CD1c-positive myeloid dendritic cell (primary cell): ENCODE measurements around the gene RNF111.

ENCODE experiments used
- DNase-seq: peaks from one replicate; pipeline ENCODE4 v3.0.0-alpha.2; 2016; ENCODE audit errors: extremely low spot score

The RNF111 gene

DNA sequence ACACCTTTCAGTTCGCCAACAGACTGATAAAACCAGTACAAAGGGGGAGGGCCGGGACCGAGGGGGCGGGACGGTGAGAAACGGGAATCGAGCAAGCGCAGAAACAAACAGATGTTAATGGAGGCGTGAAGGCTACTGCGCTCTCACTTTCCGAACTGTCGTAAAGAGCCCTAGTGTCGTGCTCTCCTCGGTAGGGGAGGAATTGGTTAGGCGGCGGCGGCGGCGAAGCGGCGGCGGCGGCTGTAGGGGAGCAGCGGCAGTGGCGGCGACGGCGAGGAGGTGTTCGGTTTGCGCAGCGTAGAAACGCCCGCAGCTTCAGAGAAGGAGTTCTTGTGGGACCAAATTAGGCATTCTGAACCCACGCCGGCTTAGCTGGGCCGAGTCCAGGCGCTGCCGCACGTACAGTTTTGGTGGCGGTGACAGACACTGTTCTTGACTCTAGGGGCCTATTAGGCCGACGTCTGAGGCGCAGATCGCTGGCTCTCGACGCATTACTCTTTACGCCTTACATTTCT is at the start of gene RNF111:
Gene RNF111, plus strand, starts transcription at position 173 of the 515 bp plus-strand sequence. CDS start 43,160 bp downstream, outside the sequence.
- DNase-seq, result peak; percentile 96

DNA sequence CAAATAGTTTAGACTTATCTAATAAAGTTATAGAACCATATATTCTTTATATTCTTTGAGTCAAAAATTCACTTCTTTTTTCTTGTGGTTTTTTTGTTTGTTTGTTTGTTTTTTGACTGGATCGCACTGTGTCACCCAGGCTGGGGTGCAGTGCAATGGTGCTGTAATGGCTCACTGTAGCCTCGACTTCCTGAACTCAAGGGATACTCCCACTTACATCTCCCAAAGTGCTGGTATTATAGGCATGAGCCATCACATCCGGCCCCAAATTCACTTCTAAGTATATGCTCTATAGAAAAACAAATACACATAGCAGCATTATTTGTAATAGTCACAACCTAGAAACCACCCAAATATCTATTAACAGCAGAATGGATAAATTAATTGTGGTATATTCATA is 40.3 kb upstream of the RNF111 start:
- no peak for DNase-seq

DNA sequence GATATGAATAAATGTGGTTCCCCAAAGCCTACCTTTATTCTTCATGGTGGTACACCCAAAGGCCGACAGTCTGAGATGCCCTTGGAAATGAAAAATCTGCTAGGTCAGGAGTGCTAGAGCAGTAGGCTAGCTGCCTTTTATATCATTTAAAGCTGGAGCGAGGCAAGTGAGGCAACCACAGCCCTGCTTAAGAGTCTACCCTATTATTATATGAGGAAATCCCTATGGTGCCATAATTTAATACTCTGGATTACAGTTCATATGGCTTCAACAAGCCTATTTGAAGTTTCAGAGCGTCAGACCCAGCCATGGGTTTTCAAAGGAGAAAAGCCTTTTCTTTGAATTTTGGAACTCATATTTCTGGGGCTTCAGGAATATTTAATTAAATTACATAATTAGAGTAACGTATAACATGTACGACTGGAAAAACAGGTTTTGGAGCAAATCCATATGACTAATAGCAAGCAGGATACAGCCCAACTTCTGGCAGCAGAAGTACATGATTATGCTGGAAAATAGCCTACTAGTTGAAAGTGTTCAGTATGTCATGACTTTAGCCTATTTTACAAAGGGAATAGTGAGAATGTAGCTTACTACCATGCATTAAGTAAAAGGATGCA is 36.0 kb upstream of the RNF111 start:
- DNase-seq, result no peak

DNA sequence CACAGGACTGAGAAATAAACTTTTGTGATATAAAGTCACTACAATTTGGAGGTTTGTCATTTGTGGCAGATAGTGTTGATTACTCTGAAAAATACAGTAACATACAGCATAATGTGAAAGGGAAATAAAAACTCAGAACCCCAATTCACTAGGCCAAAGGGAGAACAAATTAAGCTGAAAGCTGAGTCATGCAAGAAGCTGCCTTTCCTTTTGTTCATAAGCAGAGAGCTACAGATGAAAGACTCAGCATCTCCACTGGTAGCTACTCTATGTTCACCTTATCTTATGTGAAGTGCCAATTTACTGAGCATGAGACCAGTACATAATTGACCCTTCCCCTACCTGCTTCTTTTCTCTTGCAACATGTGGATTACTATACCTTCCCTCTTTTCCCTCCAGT is 34.7 kb upstream of the RNF111 start:
- DNase-seq, result no peak

GRCh38 chr15:58957101-58957973 is 30.1 kb upstream of the RNF111 start:
- DNase-seq, result peak; percentile 74

DNA sequence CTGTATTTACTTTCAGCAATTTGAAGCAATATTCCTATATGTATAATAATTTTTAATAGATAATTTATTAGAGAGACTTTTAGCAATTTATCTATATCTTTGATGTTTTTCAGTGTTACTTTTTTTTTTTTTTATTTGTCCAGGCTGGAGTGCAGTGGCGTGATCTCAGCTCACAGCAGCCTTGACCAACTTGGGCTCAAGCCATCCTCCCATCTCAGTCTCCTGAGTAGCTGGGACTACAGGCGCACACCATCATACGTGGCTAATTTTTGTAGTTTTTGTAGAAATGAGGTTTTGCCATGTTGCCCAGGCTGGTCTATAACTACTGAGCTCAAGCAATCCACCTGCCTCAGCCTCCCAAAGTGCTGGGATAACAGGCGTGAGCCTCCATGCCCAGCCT is 28.7 kb upstream of the RNF111 start:
- no peak for DNase-seq

DNA sequence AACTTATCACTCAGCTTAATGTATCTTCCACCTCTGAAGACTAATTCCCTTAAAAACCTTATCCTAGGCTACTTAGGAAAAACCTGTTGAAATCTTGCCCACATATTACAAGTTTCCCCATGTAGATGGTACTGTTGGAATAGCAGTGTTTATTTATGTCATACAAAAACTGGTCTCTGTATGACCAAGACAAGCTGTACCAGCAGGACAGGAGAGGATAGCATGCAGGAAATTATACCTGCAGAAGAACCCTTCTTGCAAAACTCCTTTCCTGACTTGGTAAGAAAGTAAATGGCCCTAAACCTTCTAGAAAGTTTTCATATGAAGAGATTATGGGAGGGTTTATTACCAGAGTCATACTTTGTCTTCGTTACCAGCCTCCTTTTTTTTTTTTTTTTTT is 25.3 kb upstream of the RNF111 start:
- DNase-seq, result no peak

DNA sequence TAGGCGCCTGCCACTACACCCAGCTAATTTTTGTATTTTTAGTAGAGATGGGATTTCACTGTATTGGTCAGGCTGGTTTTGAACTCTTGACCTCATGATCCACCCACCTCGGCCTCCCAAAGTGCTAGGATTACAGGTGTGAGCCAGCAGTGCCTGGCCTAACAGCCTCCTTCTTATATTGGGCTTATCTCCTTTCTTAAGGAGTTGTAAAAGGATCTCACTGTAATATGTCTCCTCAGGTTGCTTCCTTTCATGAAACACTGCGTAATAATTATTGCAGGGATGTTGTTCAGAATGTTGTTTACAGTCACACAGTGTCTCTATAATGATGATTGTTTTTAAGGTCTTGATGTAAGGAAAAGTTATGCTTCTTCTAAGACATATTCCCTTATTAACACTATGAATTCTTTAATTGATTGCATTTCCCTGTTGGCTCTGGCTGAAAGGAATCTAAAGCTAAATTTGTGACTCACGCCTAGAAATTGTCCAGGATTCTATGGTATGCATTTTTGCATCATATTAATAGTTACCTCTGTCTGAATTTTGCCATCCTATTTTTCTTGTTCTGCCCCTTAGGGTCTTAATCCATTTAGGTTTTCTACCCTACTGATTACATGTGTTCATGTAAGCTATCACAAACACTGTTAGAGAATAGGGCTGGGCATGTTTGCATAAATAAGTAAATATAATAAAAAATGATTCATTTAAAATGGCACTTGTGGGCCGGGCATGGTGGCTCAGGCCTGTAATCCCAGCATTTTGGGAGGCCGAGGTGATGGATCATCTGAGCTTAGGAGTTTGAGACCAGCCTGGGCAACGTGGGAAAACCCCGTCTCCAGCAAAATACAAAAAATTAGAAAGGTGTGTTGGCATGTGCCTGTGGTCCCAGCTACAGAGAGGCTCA is 24.5 kb upstream of the RNF111 start:
- no peak for DNase-seq

DNA sequence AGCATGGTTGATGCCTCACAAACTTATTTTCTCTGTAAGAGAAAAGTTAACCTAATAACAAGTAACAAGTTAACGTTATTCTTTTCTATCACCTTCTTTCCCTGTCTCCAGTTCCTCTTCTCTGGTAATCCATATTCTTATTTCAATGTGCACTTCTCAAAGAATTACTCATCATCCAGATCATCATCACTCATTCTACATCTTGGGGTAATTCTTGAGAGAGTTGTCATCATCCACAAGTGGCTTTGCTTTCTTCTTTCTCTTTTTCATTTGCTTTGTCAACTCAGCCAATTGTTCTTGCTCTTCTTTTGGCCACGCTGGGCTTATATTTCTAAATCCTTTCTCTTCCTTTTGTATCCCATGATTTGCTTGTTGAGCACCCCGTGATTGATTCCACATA is 20.8 kb upstream of the RNF111 start:
- no peak for DNase-seq

GRCh38 chr15:58967479-58967878 is 20.0 kb upstream of the RNF111 start:
- DNase-seq, result no peak

DNA sequence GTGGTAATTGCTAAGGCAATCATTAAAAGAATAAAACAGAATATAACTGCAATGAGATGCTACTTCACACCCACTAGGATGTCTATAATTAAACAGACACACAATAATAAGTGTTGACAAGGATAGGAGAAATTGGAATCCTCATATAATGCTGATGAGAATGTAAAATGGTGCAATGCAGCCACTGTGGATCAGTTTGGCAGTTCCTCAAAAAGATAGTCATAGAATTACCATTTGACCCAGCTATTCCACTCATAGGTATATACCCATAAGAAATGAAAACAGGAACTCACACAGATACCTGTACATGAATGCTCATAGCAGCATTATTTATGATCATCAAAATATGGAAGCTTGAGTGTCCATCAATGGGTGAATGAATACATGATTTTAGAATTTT is 9.6 kb upstream of the RNF111 start:
- peak; percentile 39 for DNase-seq

- DNase-seq, result peak; percentile 67
These were observed 7.0 kb upstream of the RNF111 start for GRCh38 chr15:58980351-58980939.

GRCh38 chr15:58981808-58982475 is 5.5 kb upstream of the RNF111 start:
- no peak for DNase-seq

DNA sequence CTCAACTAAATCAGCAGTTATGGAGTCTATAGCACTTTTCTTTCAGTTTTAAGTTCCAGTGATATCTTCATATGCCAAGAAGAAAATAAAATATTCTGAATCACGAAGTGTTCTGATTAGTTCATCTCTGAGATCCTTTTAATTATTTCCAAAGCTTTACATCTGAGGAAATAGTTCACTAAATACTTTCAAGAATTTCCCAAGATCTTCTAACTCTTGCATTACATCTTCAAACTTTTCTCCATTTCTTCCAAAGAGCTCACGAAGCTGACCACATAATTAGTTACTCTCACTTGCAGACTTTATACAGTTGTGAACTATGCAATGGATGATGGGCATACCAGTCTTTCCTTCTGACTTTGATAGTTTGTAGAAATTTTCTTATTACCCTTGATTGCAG is 4.2 kb upstream of the RNF111 start:
- no peak for DNase-seq

DNA sequence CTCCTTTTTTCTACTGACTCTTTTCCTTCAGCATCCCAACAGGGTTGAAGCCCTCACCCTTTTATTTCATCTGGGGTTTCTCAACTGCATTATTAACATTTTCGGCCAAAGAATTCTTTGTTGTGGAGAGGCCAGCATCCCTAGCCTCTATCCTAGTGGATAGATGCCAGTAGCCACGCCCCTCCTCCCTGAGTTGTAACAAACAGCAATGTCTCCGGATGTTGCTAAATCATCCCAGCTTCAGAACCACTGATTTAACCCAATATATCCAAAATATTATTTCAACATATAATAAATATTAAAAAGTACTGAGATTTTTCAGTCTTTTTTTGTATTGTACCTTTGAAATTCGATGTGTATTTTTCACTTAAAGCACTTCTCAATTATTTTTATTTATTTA is 2.0 kb upstream of the RNF111 start:
- no peak for DNase-seq

DNA sequence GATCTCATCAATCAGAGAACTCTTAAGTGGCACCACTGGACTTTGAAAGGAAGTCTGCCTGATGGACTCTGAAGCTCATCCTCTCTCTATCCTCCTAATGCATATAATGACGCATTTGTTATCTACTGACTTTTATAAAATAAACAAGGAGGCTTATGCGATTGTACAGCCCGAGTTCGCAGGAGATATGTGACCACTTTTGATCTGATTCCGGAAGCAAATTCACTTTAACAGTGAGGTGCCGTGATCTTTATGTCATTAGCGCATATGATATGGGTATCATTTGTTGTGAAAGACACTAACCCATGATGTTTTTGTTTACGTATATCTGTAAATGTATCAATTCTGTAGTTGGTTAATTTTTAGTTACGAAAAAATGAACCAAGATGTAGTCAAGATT is 427 bp upstream of the RNF111 start:
- DNase-seq, result no peak

GRCh38 chr15:58988006-58988785 is 733 bp downstream of the RNF111 start:
- peak; percentile 83 for DNase-seq

DNA sequence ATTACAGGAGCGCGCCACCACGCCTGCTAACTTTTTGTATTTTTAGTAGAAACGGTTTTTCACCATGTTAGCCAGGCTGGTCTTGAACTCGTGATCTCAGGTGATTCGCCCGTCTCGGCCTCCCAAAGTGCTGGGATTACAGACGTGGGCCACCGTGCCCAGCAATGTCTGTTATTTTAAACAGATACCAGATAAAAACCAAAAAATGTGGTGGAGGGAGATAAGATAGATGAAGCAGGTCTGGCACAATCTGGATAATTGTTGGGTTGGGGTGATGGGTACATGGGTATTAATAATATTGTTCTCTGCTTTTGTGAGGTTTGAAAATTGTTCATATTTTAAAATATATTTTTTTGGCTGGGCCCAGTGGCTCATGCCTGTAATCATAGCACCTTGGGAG is 4.7 kb downstream of the RNF111 start:
- DNase-seq, result no peak

DNA sequence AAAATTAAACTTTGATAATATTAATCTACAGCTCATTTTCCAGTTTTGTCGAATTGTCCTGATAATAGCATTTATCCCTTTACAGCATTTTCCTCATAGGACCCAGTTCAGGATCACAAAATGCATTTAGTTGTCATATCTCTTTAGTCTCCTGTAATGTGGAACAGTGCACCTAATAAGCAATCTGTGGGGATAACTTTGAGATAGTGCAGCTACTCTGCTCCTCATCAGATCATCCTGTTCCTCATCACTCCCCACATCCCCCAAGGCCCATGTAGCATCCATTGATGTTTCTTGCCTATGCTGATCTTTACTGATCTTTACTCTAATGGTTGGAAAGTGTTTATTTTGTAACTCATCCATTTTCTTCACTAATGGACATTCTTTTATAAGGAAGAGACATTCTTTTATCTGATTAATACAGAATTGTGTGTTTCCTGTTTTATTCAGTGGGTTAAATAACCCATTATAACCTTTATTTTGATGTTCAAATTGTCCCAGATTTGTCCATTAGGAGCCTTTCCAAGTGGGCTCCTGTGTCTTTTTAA is 7.5 kb downstream of the RNF111 start:
- DNase-seq, result no peak

GRCh38 chr15:58999694-59000093 is 12.2 kb downstream of the RNF111 start:
- DNase-seq, result peak; percentile 44
